Activated naive CD8-positive, alpha-beta T cell (primary cell): ENCODE data around the gene SUSD6.
"Not testable (repeated sequence)": the region's sequence is repeated elsewhere in the genome, so short reads cannot be mapped to it uniquely, and the experiment has no call there.

Experiments used
- H3K27ac Mint-ChIP-seq: one replicate; pipeline ENCODE4 v1.8.0; 2021; ENCODE audit warnings: mixed read lengths
- H3K27me3 Mint-ChIP-seq: one replicate; pipeline ENCODE4 v1.8.0; 2021; ENCODE audit warnings: mixed read lengths
- H3K36me3 Mint-ChIP-seq: one replicate; pipeline ENCODE4 v1.8.0; 2021; ENCODE audit warnings: mixed read lengths
- H3K4me1 Mint-ChIP-seq: one replicate; pipeline ENCODE4 v1.8.0; 2021; ENCODE audit warnings: low read depth, mixed read lengths
- H3K4me3 Mint-ChIP-seq: one replicate; pipeline ENCODE4 v1.8.0; 2021; ENCODE audit warnings: mild to moderate bottlenecking, mixed read lengths
- H3K9me3 Mint-ChIP-seq: one replicate; pipeline ENCODE4 v1.8.0; 2021; ENCODE audit warnings: low read depth, mixed read lengths

The SUSD6 gene

DNA sequence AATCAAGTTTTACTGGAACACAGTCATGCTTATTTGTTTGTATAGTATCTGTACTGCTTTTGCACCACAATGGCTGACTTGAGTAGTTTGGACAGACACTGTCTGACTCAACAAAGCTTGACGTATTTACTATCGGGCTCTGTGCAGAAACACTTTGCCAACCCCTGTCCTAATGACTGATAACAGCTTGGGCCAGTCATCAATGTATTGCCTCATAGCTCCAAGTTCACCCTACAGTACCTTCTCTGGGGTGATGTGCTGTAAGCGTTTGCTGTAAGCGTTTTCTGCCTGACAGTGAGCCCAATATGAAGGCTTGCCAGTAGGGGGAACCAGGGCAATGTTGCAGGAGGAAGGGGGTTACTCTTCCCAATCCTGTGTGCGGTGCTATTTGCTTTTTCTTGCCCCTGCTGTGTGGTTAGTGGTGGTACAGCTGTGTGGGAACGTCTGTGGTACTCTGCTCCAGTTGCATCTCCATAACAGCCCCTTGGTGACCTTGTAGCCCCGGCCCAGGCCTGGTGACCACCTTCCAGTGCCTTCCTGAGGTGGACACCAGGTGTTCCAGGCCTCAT, 31.3 kb upstream of the SUSD6 start:
- Mint-ChIP-seq H3K4me3 (no peak overlapping the region), H3K4me1 (no peaks in the 10 kb centered on the region), H3K9me3 (no peaks in the 10 kb centered on the region), H3K36me3 (peaks cover 2% of the 10 kb centered on the region), H3K27ac (no peak overlapping the region), H3K27me3 (peaks cover 15% of the 10 kb centered on the region)

DNA sequence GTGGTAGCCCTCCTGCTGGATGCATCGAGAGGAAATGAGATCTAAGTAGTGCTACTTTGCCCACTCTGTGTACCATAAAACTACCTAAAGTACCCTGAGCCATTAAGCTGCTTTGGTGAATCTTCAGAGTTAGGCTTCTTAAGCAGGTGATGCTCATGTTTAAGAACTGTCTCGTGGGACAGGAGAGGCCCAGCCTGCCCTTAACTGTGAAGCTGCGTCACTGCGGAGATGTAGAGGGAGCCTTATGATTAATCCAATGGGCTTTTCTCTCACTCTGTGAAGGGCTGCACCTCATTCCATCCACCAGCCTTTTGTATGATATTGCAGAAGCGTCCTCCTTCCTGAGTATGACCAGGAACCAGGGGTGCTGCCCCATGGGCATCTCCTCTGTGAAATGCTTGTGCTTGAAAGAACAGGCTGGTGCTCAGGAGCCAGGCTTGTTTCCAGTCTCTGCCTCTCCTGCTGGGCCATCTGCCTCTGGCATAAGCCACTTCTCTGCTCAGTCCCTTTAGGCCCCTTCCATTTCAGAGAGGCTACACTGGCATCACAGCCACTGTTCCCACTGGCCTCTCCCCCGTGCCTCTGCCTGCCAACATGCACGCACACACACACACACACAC, 30.0 kb upstream of the SUSD6 start:
- H3K4me3 Mint-ChIP-seq: no peak overlapping the region
- peaks cover 7% of the 10 kb centered on the region for H3K27me3 Mint-ChIP-seq
- H3K4me1 Mint-ChIP-seq: no peaks in the 10 kb centered on the region
- H3K27ac Mint-ChIP-seq: no peak overlapping the region
- peaks cover 2% of the 10 kb centered on the region for H3K36me3 Mint-ChIP-seq
- H3K9me3 Mint-ChIP-seq: no peaks in the 10 kb centered on the region

DNA sequence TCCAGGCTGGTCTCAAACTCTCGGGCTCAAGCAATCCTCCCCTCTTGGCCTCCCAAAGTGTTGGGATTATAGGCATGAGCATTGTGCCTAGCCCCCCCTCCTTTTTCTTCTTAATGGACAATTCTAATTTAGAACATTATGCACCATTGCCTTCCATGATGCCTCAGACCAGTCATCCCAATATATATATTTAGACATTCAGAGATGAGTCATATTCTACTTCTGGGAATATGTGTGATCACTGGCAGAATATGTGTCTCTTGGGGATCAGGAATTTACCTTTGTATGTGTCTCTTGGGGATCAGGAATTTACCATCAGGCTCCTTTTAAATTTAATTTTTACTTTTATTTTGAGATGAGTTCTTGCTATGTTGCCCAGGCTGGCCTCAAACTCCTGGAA, 29.2 kb upstream of the SUSD6 start:
- Mint-ChIP-seq H3K9me3 (no peaks in the 10 kb centered on the region), H3K27ac (no peak overlapping the region), H3K4me3 (no peak overlapping the region), H3K36me3 (peaks cover 2% of the 10 kb centered on the region), H3K4me1 (no peaks in the 10 kb centered on the region), H3K27me3 (peaks cover 3% of the 10 kb centered on the region)

DNA sequence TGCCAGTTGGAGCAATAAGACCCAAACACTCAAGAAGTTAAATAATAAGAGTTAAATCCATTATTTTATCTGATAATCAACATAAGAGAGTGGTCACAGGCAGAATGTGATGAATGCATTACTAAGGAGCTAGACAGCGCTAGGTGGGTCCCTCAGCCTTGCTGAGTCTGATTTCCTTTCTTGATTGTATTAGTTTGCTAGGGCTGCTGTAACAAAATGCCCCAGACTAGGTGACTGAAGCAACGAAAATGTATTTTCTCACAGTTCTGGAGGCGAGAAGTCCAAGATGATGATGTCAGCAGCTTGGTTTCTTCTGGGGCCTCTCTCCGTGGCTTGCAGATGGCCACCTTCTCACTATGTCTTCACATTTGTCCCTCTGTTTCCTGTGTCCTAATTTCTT, 28.6 kb upstream of the SUSD6 start:
- Mint-ChIP-seq H3K36me3 (peaks cover 2% of the 10 kb centered on the region), H3K9me3 (no peaks in the 10 kb centered on the region), H3K4me1 (no peaks in the 10 kb centered on the region), H3K27me3 (peaks cover 3% of the 10 kb centered on the region), H3K27ac (no peak overlapping the region), H3K4me3 (no peak overlapping the region)

DNA sequence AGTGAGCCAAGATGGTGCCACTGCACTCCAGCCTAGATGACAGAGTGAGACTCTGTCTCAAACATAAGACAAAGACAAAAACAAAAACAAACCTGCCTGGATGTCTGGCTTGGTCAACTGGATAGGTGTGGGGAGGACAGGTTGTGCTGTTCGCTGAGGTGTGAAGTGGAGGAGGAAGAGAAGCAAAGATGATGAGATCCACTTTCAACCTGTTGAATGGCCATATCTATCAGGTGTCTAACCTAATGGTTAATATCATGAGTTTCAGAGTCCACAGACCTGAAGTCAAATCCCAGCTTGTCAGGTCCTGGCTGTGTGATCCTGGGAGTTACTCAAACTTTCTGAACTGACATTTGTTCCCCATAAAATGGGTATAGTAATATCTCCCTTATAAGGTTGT, 27.0 kb upstream of the SUSD6 start:
- H3K4me3 Mint-ChIP-seq: no peak overlapping the region
- H3K4me1 Mint-ChIP-seq: no peaks in the 10 kb centered on the region
- H3K36me3 Mint-ChIP-seq: no peaks in the 10 kb centered on the region
- H3K27me3 Mint-ChIP-seq: peaks cover 3% of the 10 kb centered on the region
- H3K9me3 Mint-ChIP-seq: no peaks in the 10 kb centered on the region
- no peak overlapping the region for H3K27ac Mint-ChIP-seq

DNA sequence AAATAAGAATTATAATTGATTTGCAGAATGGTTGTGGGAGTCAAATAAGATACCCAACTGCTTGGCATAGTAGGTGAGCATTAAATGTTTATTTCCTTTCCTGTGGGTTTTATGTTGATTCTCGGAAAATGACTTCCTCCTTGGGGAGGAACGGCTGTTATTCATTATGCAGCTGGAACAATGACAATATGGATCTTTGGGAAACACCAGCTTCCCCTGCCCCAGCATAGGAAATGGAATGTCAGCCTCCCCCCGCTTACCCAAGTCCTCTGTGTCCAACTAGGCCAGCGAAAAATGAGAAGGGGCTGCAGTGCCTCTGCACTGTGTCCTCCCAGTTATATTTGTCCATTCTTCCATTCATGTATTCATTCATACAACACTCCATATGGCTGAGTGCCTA, 25.0 kb upstream of the SUSD6 start:
- peaks cover 5% of the 10 kb centered on the region for H3K27me3 Mint-ChIP-seq
- no peak overlapping the region for H3K27ac Mint-ChIP-seq
- no peaks in the 10 kb centered on the region for H3K4me1 Mint-ChIP-seq
- H3K4me3 Mint-ChIP-seq: no peak overlapping the region
- no peaks in the 10 kb centered on the region for H3K36me3 Mint-ChIP-seq
- no peaks in the 10 kb centered on the region for H3K9me3 Mint-ChIP-seq

DNA sequence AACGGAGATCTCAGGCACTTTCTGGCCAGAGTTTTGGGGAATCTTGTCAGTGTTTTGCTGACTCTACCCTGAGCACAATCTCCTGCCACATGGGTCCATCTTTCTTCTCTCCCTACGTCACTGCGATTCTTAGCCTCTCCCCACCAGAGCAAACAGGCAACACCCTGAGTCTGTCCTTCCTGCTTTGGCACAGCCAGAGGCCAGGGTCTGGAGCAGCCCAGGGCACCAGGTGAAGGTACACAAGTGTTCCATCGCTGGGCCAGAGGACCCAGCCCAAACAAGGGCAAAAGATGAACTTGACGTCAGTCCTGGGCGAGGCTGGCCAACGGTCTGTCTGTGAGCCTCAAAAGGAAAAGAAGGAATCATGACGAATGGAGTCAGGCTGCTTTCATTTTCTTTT, 24.0 kb upstream of the SUSD6 start:
- H3K27ac Mint-ChIP-seq: no peak overlapping the region
- no peaks in the 10 kb centered on the region for H3K4me1 Mint-ChIP-seq
- no peaks in the 10 kb centered on the region for H3K36me3 Mint-ChIP-seq
- H3K27me3 Mint-ChIP-seq: peaks cover 5% of the 10 kb centered on the region
- H3K4me3 Mint-ChIP-seq: no peak overlapping the region
- H3K9me3 Mint-ChIP-seq: no peaks in the 10 kb centered on the region

DNA sequence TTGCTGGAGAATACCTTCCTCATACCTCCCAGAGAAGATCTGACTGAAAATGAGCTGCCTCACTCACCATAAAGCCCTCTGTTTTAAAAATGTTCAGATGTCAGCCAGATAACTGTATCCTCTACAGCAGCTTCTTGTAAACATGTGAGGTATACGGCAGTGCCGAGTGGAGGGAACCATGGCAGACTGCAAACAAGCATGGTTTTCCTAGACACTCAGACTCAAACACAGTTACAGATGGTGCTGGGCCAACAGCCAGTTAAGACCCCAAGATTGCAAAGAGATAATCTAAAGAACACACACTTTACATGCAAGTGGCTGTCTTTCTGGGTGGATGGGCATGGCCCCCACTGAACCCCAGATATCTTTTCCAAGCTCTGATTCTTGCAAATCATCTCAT, 20.1 kb upstream of the SUSD6 start:
- Mint-ChIP-seq H3K4me3 (no peak overlapping the region), H3K36me3 (no peaks in the 10 kb centered on the region), H3K27me3 (peaks cover 1% of the 10 kb centered on the region), H3K9me3 (no peaks in the 10 kb centered on the region), H3K4me1 (no peaks in the 10 kb centered on the region), H3K27ac (no peak overlapping the region)

DNA sequence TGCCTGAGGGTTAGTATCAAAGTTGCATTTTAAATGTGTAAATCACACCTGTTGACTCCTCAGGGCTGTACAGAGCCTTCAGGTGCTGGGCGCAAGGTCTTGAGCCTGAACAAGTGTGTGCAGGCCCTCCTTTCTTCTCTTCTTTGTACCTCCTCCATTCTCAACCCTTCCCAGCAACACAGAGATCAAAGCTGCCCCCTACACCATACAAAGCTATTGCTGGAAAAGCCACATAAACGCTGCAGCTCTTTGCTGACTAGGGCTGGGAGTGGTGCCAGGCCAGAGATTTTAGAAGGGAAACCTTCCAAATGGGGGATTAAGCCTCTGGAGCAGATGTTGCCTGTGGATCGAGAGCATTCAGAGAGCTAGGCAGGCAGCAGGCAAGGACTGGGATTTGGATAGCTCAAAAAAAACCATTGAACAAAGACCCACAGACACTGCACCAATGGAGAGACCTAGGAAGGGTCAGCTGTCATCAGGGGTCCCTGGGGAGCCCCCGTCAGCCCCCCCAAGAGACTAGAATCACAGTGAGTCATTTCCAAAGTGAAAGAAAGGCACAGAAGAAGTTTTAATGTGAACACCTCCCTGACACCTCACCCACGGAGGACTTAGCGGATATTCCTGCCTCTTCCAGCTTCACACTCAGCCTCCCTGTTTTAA, 18.2 kb upstream of the SUSD6 start:
- H3K27ac Mint-ChIP-seq: no peak overlapping the region
- no peaks in the 10 kb centered on the region for H3K9me3 Mint-ChIP-seq
- no peaks in the 10 kb centered on the region for H3K4me1 Mint-ChIP-seq
- H3K4me3 Mint-ChIP-seq: no peak overlapping the region
- H3K36me3 Mint-ChIP-seq: no peaks in the 10 kb centered on the region
- peaks cover 1% of the 10 kb centered on the region for H3K27me3 Mint-ChIP-seq

DNA sequence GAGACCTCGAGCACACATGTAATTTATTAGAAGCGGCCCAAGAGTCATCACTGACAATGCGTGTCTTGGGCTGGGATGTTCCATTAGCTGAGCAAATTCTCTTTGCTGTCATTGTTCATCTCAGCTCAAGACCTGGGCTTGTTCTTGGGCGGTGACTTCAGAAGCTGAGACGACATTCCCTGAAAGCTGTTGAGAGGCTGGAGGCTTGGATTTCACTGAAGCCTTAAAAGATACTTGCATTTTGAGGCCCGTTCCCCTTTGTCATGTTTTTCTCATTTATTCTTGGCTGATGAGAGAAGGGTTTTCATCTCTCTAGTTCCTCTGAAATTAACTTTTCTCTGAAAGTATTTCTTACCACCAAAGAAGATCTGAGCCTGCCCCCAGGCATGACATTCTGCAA, 16.6 kb upstream of the SUSD6 start:
- Mint-ChIP-seq H3K9me3 (no peaks in the 10 kb centered on the region), H3K4me3 (no peak overlapping the region), H3K36me3 (no peaks in the 10 kb centered on the region), H3K4me1 (no peaks in the 10 kb centered on the region), H3K27ac (no peak overlapping the region), H3K27me3 (peaks cover under 1% of the 10 kb centered on the region)

DNA sequence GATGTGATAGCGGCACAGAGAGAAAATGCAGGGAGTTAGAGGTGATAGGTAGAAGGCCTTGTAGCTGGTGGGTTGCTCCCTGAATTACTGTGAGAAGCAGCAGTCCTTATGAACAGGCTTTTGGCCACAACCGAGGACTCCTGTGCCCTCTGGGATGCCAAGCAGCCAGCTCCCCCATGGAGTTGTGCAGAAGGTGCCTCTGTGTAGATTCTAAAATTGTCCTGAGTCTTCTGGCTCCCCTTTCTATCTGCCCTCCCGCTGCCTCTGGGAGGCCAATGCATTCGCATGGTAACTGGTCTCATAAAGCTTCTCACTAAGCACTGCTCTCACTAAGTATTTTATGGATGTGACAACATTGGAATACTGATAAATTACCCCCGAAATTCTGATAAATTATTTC, 16.1 kb upstream of the SUSD6 start:
- no peak overlapping the region for H3K27ac Mint-ChIP-seq
- no peaks in the 10 kb centered on the region for H3K9me3 Mint-ChIP-seq
- H3K4me3 Mint-ChIP-seq: no peak overlapping the region
- no peaks in the 10 kb centered on the region for H3K36me3 Mint-ChIP-seq
- no peaks in the 10 kb centered on the region for H3K27me3 Mint-ChIP-seq
- H3K4me1 Mint-ChIP-seq: no peaks in the 10 kb centered on the region

DNA sequence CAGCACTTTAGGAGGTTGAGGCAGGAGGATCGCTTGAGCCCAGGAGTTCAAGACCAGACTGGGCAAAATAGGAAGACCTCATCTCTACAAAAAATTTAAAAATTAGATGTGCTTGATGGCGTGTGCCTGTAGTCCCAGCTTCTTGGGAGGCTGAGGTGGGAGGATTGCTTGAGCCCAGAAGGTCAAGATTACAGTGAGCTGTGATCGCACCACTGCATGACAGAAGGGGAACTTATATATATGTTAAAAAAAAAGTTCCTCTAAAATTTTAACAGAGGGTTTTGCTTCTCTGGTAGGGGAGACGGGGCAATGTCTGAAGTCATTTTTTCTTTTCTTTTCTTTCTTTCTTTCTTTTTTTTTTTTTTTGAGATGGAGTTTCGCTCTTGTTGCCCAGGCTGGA, 12.0 kb upstream of the SUSD6 start:
- not testable (repeated sequence) for H3K9me3 Mint-ChIP-seq, H3K27me3 Mint-ChIP-seq, H3K27ac Mint-ChIP-seq, H3K4me3 Mint-ChIP-seq, H3K36me3 Mint-ChIP-seq, H3K4me1 Mint-ChIP-seq

DNA sequence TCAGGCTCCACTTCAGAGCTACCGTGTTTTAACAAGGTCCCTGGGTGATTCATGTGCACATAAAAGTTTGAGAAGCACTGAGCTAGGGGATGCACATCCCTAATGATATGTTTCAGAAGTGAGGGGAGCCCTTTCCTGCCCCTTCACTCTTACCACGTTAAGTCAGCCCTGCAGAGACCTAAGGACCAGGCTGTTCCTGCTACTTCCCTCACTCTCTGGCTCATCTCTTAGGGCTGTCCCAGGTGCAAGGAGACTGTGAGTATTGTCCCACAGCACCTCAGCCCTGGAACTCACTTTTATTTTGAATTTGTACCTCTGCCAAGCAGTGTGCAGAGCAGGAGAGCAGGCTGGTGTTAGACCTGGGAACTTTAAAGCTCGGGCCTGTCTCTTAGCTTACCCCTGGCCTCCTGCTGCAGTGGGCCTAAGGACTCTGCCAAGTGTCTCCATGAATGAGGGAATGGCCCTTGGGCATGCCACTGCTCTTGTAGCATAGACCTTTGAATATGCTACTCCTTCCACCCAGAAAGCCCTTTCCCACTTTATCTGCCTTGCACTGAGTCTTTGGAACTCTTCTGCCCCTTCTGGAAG, 11.0 kb upstream of the SUSD6 start:
- H3K36me3 Mint-ChIP-seq: no peaks in the 10 kb centered on the region
- H3K27me3 Mint-ChIP-seq: no peaks in the 10 kb centered on the region
- H3K27ac Mint-ChIP-seq: no peak overlapping the region
- H3K9me3 Mint-ChIP-seq: no peaks in the 10 kb centered on the region
- no peak overlapping the region for H3K4me3 Mint-ChIP-seq
- H3K4me1 Mint-ChIP-seq: peaks cover 4% of the 10 kb centered on the region

DNA sequence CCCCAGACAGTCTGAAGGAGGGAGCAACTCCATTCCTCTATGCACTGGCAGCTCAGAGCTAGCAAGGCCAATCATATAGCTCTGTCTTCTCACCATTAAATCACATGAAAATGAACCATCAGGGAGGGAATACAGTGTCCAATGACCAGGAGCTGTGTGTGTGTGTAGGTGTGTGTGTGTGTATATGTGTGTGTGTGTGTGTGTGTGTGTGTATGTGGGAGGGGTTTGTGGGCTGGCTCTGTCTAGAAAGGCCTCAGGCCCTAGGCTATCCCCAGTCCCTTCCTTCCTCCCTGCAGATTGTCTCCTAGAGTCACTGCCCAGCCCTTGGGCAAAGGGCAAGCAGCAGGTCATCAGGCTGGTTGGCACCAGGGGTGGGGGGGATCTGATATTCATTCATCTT, 5.7 kb upstream of the SUSD6 start:
- H3K9me3 Mint-ChIP-seq: no peaks in the 10 kb centered on the region
- H3K36me3 Mint-ChIP-seq: no peaks in the 10 kb centered on the region
- no peak overlapping the region for H3K27ac Mint-ChIP-seq
- no peak overlapping the region for H3K4me3 Mint-ChIP-seq
- H3K27me3 Mint-ChIP-seq: no peaks in the 10 kb centered on the region
- peaks cover 17% of the 10 kb centered on the region for H3K4me1 Mint-ChIP-seq

DNA sequence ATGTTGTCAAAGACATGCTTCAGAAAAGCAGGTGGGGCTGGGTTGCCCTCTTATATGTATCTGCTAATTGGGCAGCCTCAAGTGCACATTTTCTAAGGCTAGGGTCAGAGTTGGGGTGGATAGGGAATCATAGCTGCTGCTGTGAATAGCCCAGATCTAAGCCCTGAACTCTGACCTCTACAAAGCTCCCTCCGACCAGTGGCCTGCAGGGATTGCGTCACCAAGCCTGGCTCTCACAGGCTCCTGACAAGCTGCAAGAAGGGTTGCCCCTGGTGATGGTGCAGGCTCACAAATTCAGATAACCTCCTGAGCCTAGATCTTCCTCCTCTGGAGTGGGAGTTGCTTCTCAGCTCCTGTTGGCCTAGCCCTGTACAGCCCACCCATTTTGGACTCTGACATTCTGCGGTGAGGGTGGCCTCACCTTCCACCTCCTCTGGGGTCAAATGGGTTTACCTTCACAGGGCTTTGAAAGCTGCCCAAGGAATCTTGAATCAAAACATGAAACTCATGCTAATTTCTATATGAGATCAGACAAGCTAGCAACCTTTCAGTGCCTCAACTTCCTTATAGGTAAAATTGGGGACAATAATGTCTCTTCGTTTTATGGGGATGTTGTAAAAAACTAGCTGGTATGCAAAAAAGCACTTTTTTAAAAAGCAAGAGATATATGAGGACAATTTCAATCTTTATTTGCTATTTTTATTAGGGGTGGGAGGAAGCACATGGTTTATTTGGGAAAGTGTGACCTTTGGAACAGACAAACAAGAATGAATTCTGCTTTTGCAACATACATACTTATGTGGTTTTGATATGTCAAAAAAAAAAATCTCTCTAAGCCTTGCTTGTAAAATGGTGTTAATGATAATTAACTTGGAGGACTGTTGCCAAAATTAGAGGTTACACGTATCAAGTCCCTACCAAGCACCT, 4.9 kb upstream of the SUSD6 start:
- no peaks in the 10 kb centered on the region for H3K36me3 Mint-ChIP-seq
- no peaks in the 10 kb centered on the region for H3K9me3 Mint-ChIP-seq
- H3K27me3 Mint-ChIP-seq: no peaks in the 10 kb centered on the region
- H3K27ac Mint-ChIP-seq: no peak overlapping the region
- peaks cover 21% of the 10 kb centered on the region for H3K4me1 Mint-ChIP-seq
- no peak overlapping the region for H3K4me3 Mint-ChIP-seq
